Measurements from ENCODE around the gene PCDHGB6. TPM values are rescaled to one million over a fixed set of nuclear protein-coding genes. Genes with fewer than 3 reads are reported as not detected.
"Not testable (repeated sequence)": the region's sequence is repeated elsewhere in the genome, so short reads cannot be mapped to it uniquely, and the experiment has no call there.

The PCDHGB6 gene
- total RNA-seq, 4 donors from 2014 or later, result 1.4 to 4.6 (median 2.9) TPM

GRCh38 chr5:141430332-141431113 is 22.7 kb downstream of the PCDHGB6 start, which contains the start of gene PCDHGA12:
TSS of gene PCDHGA12 (plus strand) at chr5:141430507. CDS start at chr5:141430760, 253 bp downstream.
- H3K9me3 ChIP-seq, result no peaks in the 10 kb centered on the region
- ATAC-seq, result peak; percentile 89 to 97
- TF ChIP-seq CTCF (IDR thresholded peaks at IDR 0.05 in 4 of 5, conservative IDR thresholded peaks at IDR 0.05 in 1 of 5) (peak; percentile 52 to 71 (median 55)), POLR2A (IDR thresholded peaks at IDR 0.05) (no peak)
- H3K4me3 ChIP-seq, result peak within 1 kb of the TSS; percentile 39 to 48 (median 40)
- in situ Hi-C loops (cut with MboI; ENCODE audit: low sequenced_read_pairs in 4 of 4), result no loop called here
- H3K27me3 ChIP-seq, result no peaks in the 10 kb centered on the region
- H3K4me1 ChIP-seq, result peaks cover 0 to 10% of the 10 kb centered on the region in 2 donors
- H3K27ac ChIP-seq, result peak within 1 kb of the TSS; percentile 33 to 62 (median 46)
- peak; percentile 62 to 78 for DNase-seq
- no peaks in the 10 kb centered on the region for H3K36me3 ChIP-seq
- intact Hi-C loops (cut with DNase I; ENCODE audit: low total_unique reads), result loop anchor here (1.0 to 2.0 kb wide), 2 partner anchors 46 to 94 kb away; no protein-coding TSS in a partner anchor

GRCh38 chr5:141431286-141431685 is 23.5 kb downstream of the PCDHGB6 start:
- peak in 1 of 2 donors; percentile 43 for ATAC-seq
- no peak for DNase-seq
- Histone ChIP-seq H3K9me3 (no peaks in the 10 kb centered on the region), H3K27me3 (no peaks in the 10 kb centered on the region), H3K27ac (peak overlapping the region in 3 of 4 donors; percentile 33 to 62 (median 46)), H3K36me3 (no peaks in the 10 kb centered on the region), H3K4me1 (peaks cover 0 to 10% of the 10 kb centered on the region in 2 donors), H3K4me3 (peak overlapping the region; percentile 39 to 48 (median 40))
- in situ Hi-C loops (cut with MboI; ENCODE audit: low sequenced_read_pairs in 4 of 4), result no loop called here
- TF ChIP-seq CTCF (IDR thresholded peaks at IDR 0.05 in 4 of 5, conservative IDR thresholded peaks at IDR 0.05 in 1 of 5) (no peak), POLR2A (IDR thresholded peaks at IDR 0.05) (no peak)
- intact Hi-C loops (cut with DNase I; ENCODE audit: low total_unique reads), result loop anchor here (2.0 kb wide), 1 partner anchor 46 kb away; no protein-coding TSS in a partner anchor

- H3K27ac ChIP-seq; H3K36me3 ChIP-seq; H3K9me3 ChIP-seq; H3K4me1 ChIP-seq; DNase-seq; intact Hi-C loops (cut with DNase I; ENCODE audit: low total_unique reads); ATAC-seq; in situ Hi-C loops (cut with MboI; ENCODE audit: low sequenced_read_pairs in 4 of 4); H3K27me3 ChIP-seq: not testable (repeated sequence)
- H3K4me3 ChIP-seq, result peak overlapping the region in 1 of 4 donors; percentile 40
Observed at GRCh38 chr5:141432308-141432707, 24.5 kb downstream of the PCDHGB6 start.

GRCh38 chr5:141432726-141433125 is 24.9 kb downstream of the PCDHGB6 start:
- H3K27me3 ChIP-seq; H3K4me1 ChIP-seq; in situ Hi-C loops (cut with MboI; ENCODE audit: low sequenced_read_pairs in 4 of 4); DNase-seq; H3K9me3 ChIP-seq; H3K36me3 ChIP-seq; ATAC-seq; H3K4me3 ChIP-seq; H3K27ac ChIP-seq; intact Hi-C loops (cut with DNase I; ENCODE audit: low total_unique reads): not testable (repeated sequence)

- H3K27me3 ChIP-seq, result no peaks in the 10 kb centered on the region
- H3K9me3 ChIP-seq, result no peaks in the 10 kb centered on the region
- H3K36me3 ChIP-seq, result no peaks in the 10 kb centered on the region
- no peak overlapping the region for H3K4me3 ChIP-seq
- H3K4me1 ChIP-seq, result peaks cover 0 to 10% of the 10 kb centered on the region in 2 donors
- intact Hi-C loops (cut with DNase I; ENCODE audit: low total_unique reads), result no loop called here
- H3K27ac ChIP-seq, result no peak overlapping the region
- in situ Hi-C loops (cut with MboI; ENCODE audit: low sequenced_read_pairs in 4 of 4), result no loop called here
- TF ChIP-seq CTCF (IDR thresholded peaks at IDR 0.05 in 4 of 5, conservative IDR thresholded peaks at IDR 0.05 in 1 of 5) (no peak), POLR2A (IDR thresholded peaks at IDR 0.05) (no peak)
- ATAC-seq (no peak), DNase-seq (no peak)
Observed at GRCh38 chr5:141434006-141434405, 26.2 kb downstream of the PCDHGB6 start.
